Progenitor cell of endocrine pancreas (in vitro differentiated cells): ENCODE data around the gene SORL1. TPM values are rescaled to one million over a fixed set of nuclear protein-coding genes. Genes with fewer than 3 reads are reported as not detected.

Experiments used
- DNase-seq: peaks from one replicate; pipeline ENCODE4 v3.0.0; 2021; ENCODE audit warnings: low spot score; ENCODE audit not compliant: unreplicated experiment
- H3K27ac Mint-ChIP-seq: 2 replicates; pipeline ENCODE4 v1.8.0; 2021; ENCODE audit warnings: mild to moderate bottlenecking, moderate library complexity, mixed read lengths
- H3K27me3 Mint-ChIP-seq: 2 replicates; pipeline ENCODE4 v1.8.0; 2021; ENCODE audit warnings: mixed read lengths
- H3K36me3 Mint-ChIP-seq: 2 replicates; pipeline ENCODE4 v1.8.0; 2022; ENCODE audit warnings: mixed read lengths; ENCODE audit not compliant: insufficient read depth
- H3K4me1 Mint-ChIP-seq: 2 replicates; pipeline ENCODE4 v1.8.0; 2021; ENCODE audit warnings: low read depth, mixed read lengths
- H3K4me3 Mint-ChIP-seq: 2 replicates; pipeline ENCODE4 v1.8.0; 2021; ENCODE audit warnings: low read depth, mild to moderate bottlenecking, moderate library complexity, mixed read lengths
- H3K9me3 Mint-ChIP-seq: 2 replicates; pipeline ENCODE4 v1.8.0; 2021; ENCODE audit warnings: low read depth, mixed read lengths
- total RNA-seq: library from RNA; stranded (reverse); gene quantifications from 2 replicates; pipeline ENCODE4 v1.2.1, GENCODE V29; 2021
- TF ChIP-seq, protein P1 (sequence below): fragments of 200-600 bp; sonication (generic); IDR thresholded peaks from one replicate; pipeline ENCODE4 v1.5.0; 2021; ENCODE audit warnings: antibody characterized with exemption, mild to moderate bottlenecking; ENCODE audit not compliant: unreplicated experiment

SORL1 gene
- total RNA-seq, 1 donor from 2014 or later, result 31.8 TPM

DNA sequence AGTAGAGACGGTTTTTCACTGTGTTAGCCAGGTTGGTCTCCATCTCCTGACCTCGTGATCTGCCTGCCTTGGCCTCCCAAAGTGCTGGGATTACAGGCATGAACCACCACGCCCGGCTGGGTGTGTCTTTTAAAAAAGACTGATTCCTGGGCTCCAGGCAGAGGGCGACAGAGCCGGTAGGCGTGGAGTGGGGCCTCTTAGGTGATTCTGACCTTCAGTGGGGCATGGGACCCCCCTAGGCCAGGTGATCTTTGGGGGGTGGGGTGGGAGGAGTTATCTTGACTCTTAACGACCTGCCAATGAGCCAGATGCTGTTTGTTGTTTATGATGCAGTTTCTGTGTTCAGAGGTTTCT is 13.6 kb downstream of the SORL1 start:
- no peaks in the 10 kb centered on the region for H3K36me3 Mint-ChIP-seq
- no peak for DNase-seq
- H3K4me3 Mint-ChIP-seq, result no peak overlapping the region
- TF ChIP-seq, protein P1, sequence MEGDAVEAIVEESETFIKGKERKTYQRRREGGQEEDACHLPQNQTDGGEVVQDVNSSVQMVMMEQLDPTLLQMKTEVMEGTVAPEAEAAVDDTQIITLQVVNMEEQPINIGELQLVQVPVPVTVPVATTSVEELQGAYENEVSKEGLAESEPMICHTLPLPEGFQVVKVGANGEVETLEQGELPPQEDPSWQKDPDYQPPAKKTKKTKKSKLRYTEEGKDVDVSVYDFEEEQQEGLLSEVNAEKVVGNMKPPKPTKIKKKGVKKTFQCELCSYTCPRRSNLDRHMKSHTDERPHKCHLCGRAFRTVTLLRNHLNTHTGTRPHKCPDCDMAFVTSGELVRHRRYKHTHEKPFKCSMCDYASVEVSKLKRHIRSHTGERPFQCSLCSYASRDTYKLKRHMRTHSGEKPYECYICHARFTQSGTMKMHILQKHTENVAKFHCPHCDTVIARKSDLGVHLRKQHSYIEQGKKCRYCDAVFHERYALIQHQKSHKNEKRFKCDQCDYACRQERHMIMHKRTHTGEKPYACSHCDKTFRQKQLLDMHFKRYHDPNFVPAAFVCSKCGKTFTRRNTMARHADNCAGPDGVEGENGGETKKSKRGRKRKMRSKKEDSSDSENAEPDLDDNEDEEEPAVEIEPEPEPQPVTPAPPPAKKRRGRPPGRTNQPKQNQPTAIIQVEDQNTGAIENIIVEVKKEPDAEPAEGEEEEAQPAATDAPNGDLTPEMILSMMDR, result no peak
- peaks cover 38% of the 10 kb centered on the region for H3K4me1 Mint-ChIP-seq
- H3K9me3 Mint-ChIP-seq, result no peaks in the 10 kb centered on the region
- no peaks in the 10 kb centered on the region for H3K27me3 Mint-ChIP-seq
- H3K27ac Mint-ChIP-seq, result peak overlapping the region; percentile 94

DNA sequence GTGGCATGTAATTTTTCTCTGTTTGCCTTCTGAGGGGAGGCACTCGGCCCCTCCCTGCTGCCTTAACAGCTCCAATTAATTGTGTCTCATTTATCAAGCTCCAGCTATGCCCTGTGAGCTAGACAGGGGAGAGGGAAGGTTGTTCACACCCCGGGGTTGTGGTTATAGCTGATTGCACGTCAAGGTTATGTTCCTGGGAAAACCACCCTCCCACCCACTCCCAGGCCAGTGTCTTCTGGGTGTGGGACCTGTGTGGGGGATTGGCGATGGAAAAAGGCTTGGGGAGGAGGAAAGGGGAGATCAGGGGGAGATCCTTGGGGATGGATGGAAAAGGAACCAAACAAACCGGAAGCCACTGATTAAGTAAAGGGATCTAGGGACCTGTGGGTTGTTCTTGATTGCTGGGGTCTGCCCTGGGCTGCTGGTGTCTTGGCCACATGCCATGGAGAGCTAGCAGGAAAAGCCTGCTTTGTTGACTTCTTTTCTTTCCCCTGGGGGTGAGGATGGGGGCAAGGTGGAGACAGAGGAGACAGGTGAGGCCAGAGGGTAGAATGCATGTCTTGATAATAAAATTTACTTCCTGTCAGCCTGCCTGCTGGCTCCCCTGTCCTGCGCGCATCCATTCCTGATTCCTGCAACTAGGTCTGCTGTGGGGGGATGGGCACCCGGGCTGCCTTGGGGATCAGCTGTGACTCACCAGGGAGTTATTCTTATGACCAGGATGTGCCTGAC is 14.1 kb downstream of the SORL1 start:
- H3K4me1 Mint-ChIP-seq, result peaks cover 32% of the 10 kb centered on the region
- no peaks in the 10 kb centered on the region for H3K36me3 Mint-ChIP-seq
- no peak overlapping the region for H3K4me3 Mint-ChIP-seq
- no peaks in the 10 kb centered on the region for H3K9me3 Mint-ChIP-seq
- H3K27ac Mint-ChIP-seq, result peak overlapping the region; percentile 94
- TF ChIP-seq, protein P1, result no peak
- DNase-seq, result peak; percentile 40
- H3K27me3 Mint-ChIP-seq, result no peaks in the 10 kb centered on the region

DNA sequence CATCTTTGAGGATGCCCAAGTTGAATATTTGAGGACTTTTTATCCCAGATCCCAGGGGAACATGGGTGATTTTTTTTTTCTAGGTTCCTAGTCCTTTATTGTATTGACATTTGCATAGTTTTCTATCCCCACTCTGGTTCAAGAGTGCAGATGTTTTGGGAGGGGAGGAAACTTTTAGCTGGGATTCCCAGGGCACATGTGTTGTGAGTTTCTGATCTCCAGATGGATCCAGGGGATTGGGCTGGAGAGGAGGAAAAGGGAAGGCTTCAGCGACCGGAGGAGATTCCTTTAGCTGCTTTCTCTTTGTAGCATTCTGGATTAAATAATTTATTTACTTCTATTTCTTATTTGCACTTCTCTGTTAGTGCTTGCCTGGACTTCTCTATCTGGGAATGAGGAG is 15.4 kb downstream of the SORL1 start:
- Mint-ChIP-seq H3K27me3 (no peaks in the 10 kb centered on the region), H3K36me3 (no peaks in the 10 kb centered on the region), H3K4me3 (no peak overlapping the region), H3K27ac (peak overlapping the region; percentile 94), H3K9me3 (no peaks in the 10 kb centered on the region), H3K4me1 (peaks cover 23% of the 10 kb centered on the region)
- DNase-seq, result no peak
- TF ChIP-seq, protein P1, result no peak

DNA sequence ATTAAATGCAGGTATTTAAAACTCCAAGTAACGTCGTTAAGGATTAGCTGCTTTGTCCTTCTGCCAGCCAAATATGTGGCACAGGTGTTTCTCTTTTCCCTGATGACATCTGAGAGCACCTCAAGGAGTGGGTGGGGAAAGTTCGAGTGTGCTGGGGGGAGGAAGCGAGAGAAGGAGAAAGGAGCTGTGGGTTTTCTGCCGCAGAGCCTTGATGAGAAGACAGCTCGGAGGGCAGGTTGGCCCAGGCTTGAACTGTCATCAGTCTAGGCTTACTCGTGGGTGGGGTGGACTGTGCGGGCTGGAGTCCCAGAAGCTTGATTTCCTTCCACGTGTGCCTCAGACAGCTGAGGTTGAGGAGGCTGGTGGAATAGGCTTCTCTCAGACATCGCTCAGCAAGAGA is 15.9 kb downstream of the SORL1 start:
- Mint-ChIP-seq H3K9me3 (no peaks in the 10 kb centered on the region), H3K27me3 (no peaks in the 10 kb centered on the region), H3K4me1 (peaks cover 23% of the 10 kb centered on the region), H3K36me3 (no peaks in the 10 kb centered on the region), H3K27ac (peak overlapping the region; percentile 94), H3K4me3 (no peak overlapping the region)
- TF ChIP-seq, protein P1, result no peak
- DNase-seq, result no peak

DNA sequence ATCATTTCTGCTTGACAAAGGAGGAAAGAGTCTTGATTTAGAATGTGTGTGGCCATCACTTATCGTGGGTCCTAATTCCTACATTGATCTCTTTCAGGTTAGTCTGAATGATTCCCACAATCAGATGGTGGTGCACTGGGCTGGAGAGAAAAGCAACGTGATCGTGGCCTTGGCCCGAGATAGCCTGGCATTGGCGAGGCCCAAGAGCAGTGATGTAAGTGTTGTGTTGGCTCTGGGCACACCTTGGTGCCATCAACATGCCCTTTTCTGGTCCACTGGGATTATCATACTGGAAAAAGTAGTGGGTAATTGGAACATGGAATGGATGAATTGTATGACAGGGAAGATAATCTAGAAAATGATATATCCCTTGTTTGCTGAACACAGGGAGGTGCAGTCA is 17.8 kb downstream of the SORL1 start:
- peaks cover 24% of the 10 kb centered on the region for H3K4me1 Mint-ChIP-seq
- DNase-seq, result no peak
- H3K36me3 Mint-ChIP-seq, result peaks cover 2% of the 10 kb centered on the region
- no peaks in the 10 kb centered on the region for H3K9me3 Mint-ChIP-seq
- TF ChIP-seq, protein P1, result no peak
- H3K27me3 Mint-ChIP-seq, result no peaks in the 10 kb centered on the region
- H3K27ac Mint-ChIP-seq, result no peak overlapping the region
- no peak overlapping the region for H3K4me3 Mint-ChIP-seq
